HG03064 (cell line): Measurements from ENCODE around the gene MORF4L1.
"Not testable (repeated sequence)": the region's sequence is repeated elsewhere in the genome, so short reads cannot be mapped to it uniquely, and the experiment has no call there.

ENCODE experiments used
- ATAC-seq: cut with Tn5 transposase; IDR thresholded peaks from one replicate; pipeline ENCODE4 v1.9.1; 2021; ENCODE audit warnings: low read depth; ENCODE audit not compliant: unreplicated experiment

Gene MORF4L1

GRCh38 chr15:78898540-78898939 lies 25.9 kb downstream of the MORF4L1 start:
- ATAC-seq = no peak

- not testable (repeated sequence) for ATAC-seq
These were observed 28.3 kb downstream of the MORF4L1 start for GRCh38 chr15:78900819-78901533.

DNA sequence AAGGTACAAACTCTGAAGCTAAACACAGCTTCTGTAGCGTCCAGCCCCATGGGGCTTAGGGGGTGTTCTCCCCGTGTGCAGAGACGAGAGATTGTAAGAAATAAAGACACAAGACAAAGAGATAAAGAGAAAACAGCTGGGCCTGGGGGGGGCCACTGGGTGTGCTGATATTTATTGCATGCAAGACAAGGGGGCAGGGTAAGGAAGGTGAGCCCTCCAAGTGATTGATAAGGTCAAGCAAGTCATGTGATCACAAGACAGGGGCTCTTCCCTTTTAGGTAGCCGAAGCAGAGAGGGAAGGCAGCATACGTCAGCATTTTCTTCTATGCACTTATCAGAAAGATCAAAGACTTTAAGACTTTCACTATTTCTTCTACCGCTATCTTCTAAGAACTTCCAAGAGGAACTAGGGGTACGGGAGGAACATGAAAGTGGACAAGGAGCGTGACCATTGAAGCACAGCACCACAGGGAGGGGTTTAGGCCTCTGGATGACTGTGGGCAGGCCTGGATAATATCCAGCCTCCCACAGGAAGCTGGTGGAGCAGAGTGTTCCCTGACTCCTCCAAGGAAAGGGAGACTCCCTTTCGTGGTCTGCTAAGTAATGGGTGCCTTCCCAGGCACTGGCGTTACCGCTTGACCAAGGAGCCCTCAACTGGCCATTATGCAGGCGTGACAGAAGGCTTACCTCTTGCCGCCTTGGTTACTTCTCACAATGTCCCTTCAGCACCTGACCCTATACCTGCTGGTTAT lies 29.8 kb downstream of the MORF4L1 start:
- not testable (repeated sequence) for ATAC-seq

DNA sequence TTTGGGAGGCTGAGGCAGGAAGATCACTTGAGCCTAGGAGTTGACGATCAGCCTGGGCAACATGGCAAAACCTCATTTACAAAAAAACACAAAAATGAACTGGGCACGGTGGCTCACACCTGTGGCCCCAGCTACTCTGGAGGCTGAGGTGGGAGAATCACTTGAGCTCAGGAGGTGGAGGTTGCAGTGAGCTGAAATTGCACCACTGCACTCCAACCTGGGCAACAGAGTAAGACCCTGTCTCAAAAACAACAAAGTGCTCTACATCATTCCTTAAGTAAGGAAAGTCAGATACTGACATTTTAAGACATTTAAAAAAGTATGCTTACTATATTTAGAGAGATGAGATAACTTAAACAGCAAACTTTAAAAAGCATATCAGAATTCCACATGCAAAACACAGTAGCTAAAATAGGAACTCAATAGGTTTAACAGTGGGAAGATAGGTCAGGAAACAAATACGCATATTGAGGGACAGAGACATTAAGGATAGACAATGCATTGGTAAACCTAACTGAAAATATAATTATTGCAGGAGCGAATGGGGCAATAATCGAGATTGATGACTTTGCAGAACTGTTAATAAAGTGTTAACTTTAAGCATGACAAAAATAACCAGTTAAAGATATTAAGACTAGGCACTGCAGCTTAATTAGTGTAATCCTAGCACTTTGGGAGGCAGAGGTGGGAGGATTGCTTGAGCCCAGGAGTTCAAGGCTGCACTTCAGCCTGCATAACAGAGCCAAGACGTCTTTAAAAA lies 32.1 kb downstream of the MORF4L1 start:
- no peak for ATAC-seq

DNA sequence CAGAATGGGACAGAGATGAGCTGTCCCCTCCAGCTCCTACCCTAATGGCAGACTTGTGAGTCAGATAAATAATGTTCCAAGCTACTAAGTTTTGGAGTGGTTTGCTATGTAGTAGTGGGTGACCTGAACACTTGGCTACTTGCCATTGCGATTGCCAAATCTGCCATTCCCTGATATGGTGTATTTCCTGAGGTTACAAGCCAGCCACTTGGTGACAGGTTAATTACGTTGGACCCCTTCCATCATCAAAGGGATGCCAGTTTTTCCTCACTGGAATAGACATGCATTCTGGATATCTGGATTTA lies 33.6 kb downstream of the MORF4L1 start:
- ATAC-seq = no peak

DNA sequence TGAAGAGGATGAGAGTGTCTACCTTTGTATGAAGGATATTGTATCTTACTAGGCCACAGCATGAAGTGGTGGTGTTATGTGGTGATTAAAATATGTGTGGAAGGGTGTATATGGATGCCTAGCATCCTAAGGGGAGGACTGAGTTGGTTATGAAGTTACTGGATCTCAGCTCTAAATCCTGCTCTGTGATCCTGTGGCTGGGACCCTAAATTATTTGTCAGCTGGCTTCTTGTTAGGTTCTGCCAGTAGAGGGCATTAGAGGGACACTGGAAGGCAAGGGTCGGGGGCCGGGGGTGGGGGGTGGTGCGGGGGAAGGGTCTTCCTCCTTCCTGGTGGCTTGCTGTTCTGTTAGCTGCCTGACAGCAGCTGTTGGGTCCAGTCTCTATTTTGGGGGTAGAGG lies 34.9 kb downstream of the MORF4L1 start:
- ATAC-seq = no peak

DNA sequence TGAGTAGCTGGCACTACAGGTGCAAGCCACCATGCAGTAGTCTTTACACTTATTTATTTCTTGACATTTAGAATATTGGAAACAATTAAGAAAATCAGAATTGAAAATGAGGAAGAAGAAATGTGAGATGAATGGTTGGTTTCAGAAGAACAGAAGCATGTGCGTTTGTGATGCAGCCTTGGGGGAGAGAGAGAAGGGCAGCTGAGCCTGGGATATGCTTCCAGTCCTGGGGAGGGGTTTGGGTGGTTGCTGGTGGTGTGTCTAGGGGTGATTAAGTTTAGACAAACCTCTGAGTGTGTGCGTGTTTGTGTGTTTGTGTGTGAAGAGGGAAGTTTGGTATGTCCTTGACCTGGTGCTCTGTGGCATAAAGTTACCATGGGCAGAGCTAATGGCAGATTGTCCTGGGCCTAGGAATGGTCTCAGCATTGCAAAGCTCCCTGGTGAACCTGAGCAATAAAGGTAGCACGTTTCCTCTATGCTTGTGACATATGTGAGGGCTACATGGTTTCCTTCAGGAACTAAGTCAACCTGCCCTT lies 36.5 kb downstream of the MORF4L1 start:
- ATAC-seq = no peak

DNA sequence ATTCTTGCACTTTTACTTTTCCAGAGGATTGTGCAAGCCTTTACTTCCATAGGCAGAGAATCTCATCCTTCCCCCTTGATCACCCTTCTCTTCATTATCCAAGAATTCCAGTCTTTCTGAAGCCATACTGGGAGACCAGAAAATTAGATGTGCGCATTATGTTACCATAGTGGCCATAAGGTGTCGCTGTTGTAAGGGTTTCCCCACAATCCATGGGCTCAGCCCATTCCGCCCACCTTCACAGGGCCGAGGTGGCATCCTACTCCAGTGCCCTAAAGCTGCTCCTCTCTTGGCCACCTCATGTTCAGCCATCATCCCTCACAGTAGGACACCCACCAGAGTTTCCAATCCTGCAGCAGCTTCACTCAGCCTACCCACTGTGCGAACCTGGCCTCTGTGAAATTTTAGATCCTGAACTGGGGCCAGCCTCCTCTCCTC lies 37.1 kb downstream of the MORF4L1 start:
- ATAC-seq = no peak

DNA sequence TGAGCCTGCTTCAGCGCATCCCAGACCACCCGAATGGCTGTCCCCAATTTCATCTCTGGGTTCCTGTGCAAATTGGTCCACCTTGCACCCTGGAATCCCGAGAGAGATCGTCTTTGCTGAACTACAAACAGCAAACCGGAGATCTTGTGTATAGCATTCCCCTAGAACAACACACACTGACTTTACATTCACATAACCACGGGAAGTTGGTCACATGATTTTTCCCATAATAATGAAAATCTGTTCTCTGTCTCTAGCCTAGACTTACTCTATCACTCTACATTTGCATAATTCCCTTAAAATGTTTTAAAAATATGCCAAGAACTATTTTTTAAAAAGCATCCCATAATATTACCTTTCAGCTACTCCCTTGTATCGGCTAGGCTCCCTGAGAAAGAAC lies 37.6 kb downstream of the MORF4L1 start:
- no peak for ATAC-seq

- no peak for ATAC-seq
These were observed 39.6 kb downstream of the MORF4L1 start for GRCh38 chr15:78912316-78912715.

DNA sequence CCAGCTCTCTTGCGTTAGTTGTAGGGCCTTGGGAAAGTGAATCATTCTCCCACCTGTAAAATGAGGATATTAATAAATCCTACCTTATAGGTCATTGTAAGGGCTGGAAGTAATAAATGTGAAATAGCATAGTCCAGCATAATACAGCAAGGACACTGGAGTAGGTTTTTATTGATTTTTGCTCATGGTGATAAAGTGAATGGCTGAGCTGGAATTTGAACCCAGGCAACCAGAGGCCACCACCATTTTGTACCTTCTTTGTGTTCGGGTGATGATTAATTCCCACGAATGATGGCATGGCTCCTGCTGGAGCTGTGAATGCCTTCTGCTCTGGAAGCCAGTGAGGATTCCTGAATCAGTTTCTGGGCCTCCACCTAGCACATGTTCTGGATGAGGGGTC lies 40.3 kb downstream of the MORF4L1 start:
- ATAC-seq = no peak

DNA sequence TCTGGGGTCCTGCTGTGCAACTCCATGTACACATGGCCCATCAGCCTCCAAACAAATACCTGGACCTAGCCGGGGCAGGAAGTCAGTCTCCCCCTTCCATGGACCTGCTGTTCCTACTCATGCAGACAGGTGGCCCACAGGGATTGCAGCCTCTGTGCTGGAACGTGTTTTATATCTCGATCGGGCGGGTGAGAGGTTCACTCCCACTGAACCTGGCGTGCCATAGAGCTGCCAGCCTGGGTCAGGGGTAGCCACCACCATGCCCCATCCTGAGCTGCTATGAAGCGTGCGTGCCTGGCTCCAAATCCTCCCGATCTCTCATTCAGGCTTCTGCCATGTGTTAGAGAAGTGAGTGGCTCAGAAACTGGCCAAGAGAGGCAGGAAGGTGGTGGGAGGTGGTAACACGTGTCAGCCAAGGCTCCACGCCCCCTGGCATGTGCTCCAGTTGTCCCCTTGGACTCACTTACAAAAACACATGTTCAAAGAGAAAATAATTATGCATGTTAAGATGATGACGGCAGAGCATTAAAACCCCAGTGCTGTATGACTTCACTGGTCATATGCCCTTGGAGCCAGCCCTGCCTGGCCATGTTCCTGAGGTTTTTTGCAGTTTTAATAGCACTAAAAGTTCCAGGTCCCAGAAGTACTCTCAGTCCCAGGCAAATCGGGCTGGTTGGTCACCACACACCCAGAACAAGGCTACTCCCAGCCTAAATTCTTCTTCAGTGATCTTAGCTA lies 41.5 kb downstream of the MORF4L1 start:
- no peak for ATAC-seq

- no peak for ATAC-seq
These were observed 42.8 kb downstream of the MORF4L1 start for GRCh38 chr15:78915341-78916087.

- ATAC-seq = no peak
These were observed 43.4 kb downstream of the MORF4L1 start for GRCh38 chr15:78916088-78916487.

- no peak for ATAC-seq
These were observed 45.2 kb downstream of the MORF4L1 start for GRCh38 chr15:78917888-78918287.

DNA sequence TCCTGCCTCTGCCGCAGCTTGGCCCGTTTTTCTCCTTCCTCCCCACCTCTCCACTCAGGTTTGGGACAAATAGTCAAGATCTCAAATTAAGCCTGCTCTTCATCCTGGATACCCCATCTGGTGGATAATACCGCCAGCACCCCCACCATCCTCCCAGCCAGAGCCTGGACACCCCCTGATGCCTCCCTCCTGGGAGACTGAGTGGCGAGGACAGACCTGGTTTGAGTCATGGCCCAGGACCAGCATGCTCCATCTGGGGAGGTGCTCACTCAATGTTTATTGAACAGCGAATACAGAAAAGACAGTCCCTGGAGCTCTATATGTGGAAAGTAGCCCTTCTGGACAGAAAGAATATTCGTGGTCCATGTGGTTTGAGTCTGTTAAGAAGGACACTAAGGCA lies 48.8 kb downstream of the MORF4L1 start:
- ATAC-seq = no peak

- no peak for ATAC-seq
These were observed 49.2 kb downstream of the MORF4L1 start for GRCh38 chr15:78921940-78922339.

DNA sequence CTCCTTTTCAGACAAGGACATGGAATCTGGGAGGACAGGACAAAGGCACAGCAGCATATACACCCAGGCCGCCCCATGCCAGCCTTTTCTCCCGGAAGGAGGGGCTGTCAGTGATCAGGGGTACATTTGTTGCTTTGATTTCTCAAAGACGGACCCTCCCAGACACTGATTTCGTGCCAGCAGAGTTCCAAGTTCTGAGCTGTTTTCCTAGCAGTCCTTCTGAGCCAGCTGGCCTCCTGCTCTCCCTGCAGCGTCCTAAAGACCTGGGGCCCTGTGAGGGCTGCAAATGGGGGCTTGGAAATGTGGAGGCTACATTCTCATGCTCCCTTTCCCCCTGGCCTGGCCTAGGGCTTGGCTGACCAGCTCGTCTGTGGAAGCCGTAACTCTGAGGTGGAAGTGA lies 49.8 kb downstream of the MORF4L1 start:
- ATAC-seq = no peak

- ATAC-seq = no peak
These were observed 50.3 kb downstream of the MORF4L1 start for GRCh38 chr15:78923015-78923414.
